Measurements from ENCODE around the gene ZNF219. TPM values are rescaled to one million over a fixed set of nuclear protein-coding genes. Genes with fewer than 3 reads are reported as not detected.
A peak's percentile ranks its signal among the peaks of the same experiment; 100 is the strongest.

The ZNF219 gene
- polyA plus RNA-seq, 2 donors, result 39.9 to 42.2 TPM

GRCh38 chr14:21070610-21071224, 27.7 kb downstream of the ZNF219 start:
- no peaks in the 10 kb centered on the region for H3K9me3 ChIP-seq (ENCODE audit: control insufficient read depth in 2 of 2, insufficient read depth in 1 of 2, low read depth in 1 of 2, low read length in 1 of 2)
- 1% methylated on average over 23 of the region's 23 CpGs for WGBS, 2 donors
- peak overlapping the region; percentile 52 to 60 for H3K4me3 ChIP-seq (ENCODE audit: low read depth in 1 of 2, low read length in 2 of 2)
- H3K27ac ChIP-seq (ENCODE audit: low read depth in 2 of 2, low read length in 1 of 2), result peak overlapping the region; percentile 73 to 78
- no peaks in the 10 kb centered on the region for H3K36me3 ChIP-seq (ENCODE audit: control insufficient read depth in 2 of 2, insufficient read depth in 2 of 2, low read length in 1 of 2)
- peaks cover 0 to 3% of the 10 kb centered on the region in 2 donors for H3K27me3 ChIP-seq (ENCODE audit: control insufficient read depth in 1 of 2, insufficient read depth in 2 of 2, low read length in 2 of 2)
- peaks cover 0 to 6% of the 10 kb centered on the region in 2 donors for H3K4me1 ChIP-seq (ENCODE audit: control insufficient read depth in 2 of 2, insufficient read depth in 2 of 2, low read length in 1 of 2)

- H3K27ac ChIP-seq (ENCODE audit: low read depth in 2 of 2, low read length in 1 of 2), result peak within 1 kb of the TSS; percentile 73 to 78
- H3K36me3 ChIP-seq (ENCODE audit: control insufficient read depth in 2 of 2, insufficient read depth in 2 of 2, low read length in 1 of 2), result no peaks in the 10 kb centered on the region
- WGBS, 2 donors, result 0 to 1% methylated on average over 35 to 63 of the region's 63 CpGs
- peak within 1 kb of the TSS; percentile 52 to 60 for H3K4me3 ChIP-seq (ENCODE audit: low read depth in 1 of 2, low read length in 2 of 2)
- H3K27me3 ChIP-seq (ENCODE audit: control insufficient read depth in 1 of 2, insufficient read depth in 2 of 2, low read length in 2 of 2), result peaks cover 0 to 3% of the 10 kb centered on the region in 2 donors
- peaks cover 0 to 6% of the 10 kb centered on the region in 2 donors for H3K4me1 ChIP-seq (ENCODE audit: control insufficient read depth in 2 of 2, insufficient read depth in 2 of 2, low read length in 1 of 2)
- no peaks in the 10 kb centered on the region for H3K9me3 ChIP-seq (ENCODE audit: control insufficient read depth in 2 of 2, insufficient read depth in 1 of 2, low read depth in 1 of 2, low read length in 1 of 2)
Observed at GRCh38 chr14:21070083-21070609, 28.3 kb downstream of the ZNF219 start, which contains the start of gene ARHGEF40. TSS of gene ARHGEF40 (plus strand) at chr14:21070304. CDS start at chr14:21070397, 93 bp downstream.

- Histone ChIP-seq H3K27ac (ENCODE audit: low read depth in 2 of 2, low read length in 1 of 2) (peak overlapping the region; percentile 40 to 73), H3K4me3 (ENCODE audit: low read depth in 1 of 2, low read length in 2 of 2) (peak overlapping the region; percentile 49 to 52), H3K4me1 (ENCODE audit: control insufficient read depth in 2 of 2, insufficient read depth in 2 of 2, low read length in 1 of 2) (peaks cover 0 to 6% of the 10 kb centered on the region in 2 donors), H3K27me3 (ENCODE audit: control insufficient read depth in 1 of 2, insufficient read depth in 2 of 2, low read length in 2 of 2) (peaks cover 0 to 3% of the 10 kb centered on the region in 2 donors), H3K9me3 (ENCODE audit: control insufficient read depth in 2 of 2, insufficient read depth in 1 of 2, low read depth in 1 of 2, low read length in 1 of 2) (no peaks in the 10 kb centered on the region), H3K36me3 (ENCODE audit: control insufficient read depth in 2 of 2, insufficient read depth in 2 of 2, low read length in 1 of 2) (no peaks in the 10 kb centered on the region)
- WGBS, 2 donors, result 2 to 3% methylated on average over 39 to 40 of the region's 40 CpGs
Observed at GRCh38 chr14:21069388-21070082, 28.9 kb downstream of the ZNF219 start.

GRCh38 chr14:21068521-21069387, 29.7 kb downstream of the ZNF219 start:
- WGBS, 2 donors, result 4 to 5% methylated on average over 45 of the region's 45 CpGs
- Histone ChIP-seq H3K27me3 (ENCODE audit: control insufficient read depth in 1 of 2, insufficient read depth in 2 of 2, low read length in 2 of 2) (peaks cover 0 to 3% of the 10 kb centered on the region in 2 donors), H3K4me3 (ENCODE audit: low read depth in 1 of 2, low read length in 2 of 2) (peak overlapping the region in 1 of 2 donors; percentile 52), H3K36me3 (ENCODE audit: control insufficient read depth in 2 of 2, insufficient read depth in 2 of 2, low read length in 1 of 2) (no peaks in the 10 kb centered on the region), H3K4me1 (ENCODE audit: control insufficient read depth in 2 of 2, insufficient read depth in 2 of 2, low read length in 1 of 2) (peaks cover 0 to 6% of the 10 kb centered on the region in 2 donors), H3K9me3 (ENCODE audit: control insufficient read depth in 2 of 2, insufficient read depth in 1 of 2, low read depth in 1 of 2, low read length in 1 of 2) (no peaks in the 10 kb centered on the region), H3K27ac (ENCODE audit: low read depth in 2 of 2, low read length in 1 of 2) (peak overlapping the region in 1 of 2 donors; percentile 73)

- Histone ChIP-seq H3K4me1 (ENCODE audit: control insufficient read depth in 2 of 2, insufficient read depth in 2 of 2, low read length in 1 of 2) (peaks cover 0 to 6% of the 10 kb centered on the region in 2 donors), H3K9me3 (ENCODE audit: control insufficient read depth in 2 of 2, insufficient read depth in 1 of 2, low read depth in 1 of 2, low read length in 1 of 2) (no peaks in the 10 kb centered on the region), H3K4me3 (ENCODE audit: low read depth in 1 of 2, low read length in 2 of 2) (no peak overlapping the region), H3K27me3 (ENCODE audit: control insufficient read depth in 1 of 2, insufficient read depth in 2 of 2, low read length in 2 of 2) (peaks cover 0 to 3% of the 10 kb centered on the region in 2 donors), H3K36me3 (ENCODE audit: control insufficient read depth in 2 of 2, insufficient read depth in 2 of 2, low read length in 1 of 2) (no peaks in the 10 kb centered on the region), H3K27ac (ENCODE audit: low read depth in 2 of 2, low read length in 1 of 2) (no peak overlapping the region)
- 70 to 72% methylated on average over 7 of the region's 7 CpGs for WGBS, 2 donors
Observed at GRCh38 chr14:21066882-21067502, 31.5 kb downstream of the ZNF219 start.

- no peaks in the 10 kb centered on the region for H3K36me3 ChIP-seq (ENCODE audit: control insufficient read depth in 2 of 2, insufficient read depth in 2 of 2, low read length in 1 of 2)
- H3K4me1 ChIP-seq (ENCODE audit: control insufficient read depth in 2 of 2, insufficient read depth in 2 of 2, low read length in 1 of 2), result no peaks in the 10 kb centered on the region
- H3K27ac ChIP-seq (ENCODE audit: low read depth in 2 of 2, low read length in 1 of 2), result no peak overlapping the region
- WGBS, 2 donors, result 49 to 53% methylated on average over 3 of the region's 3 CpGs
- H3K4me3 ChIP-seq (ENCODE audit: low read depth in 1 of 2, low read length in 2 of 2), result no peak overlapping the region
- H3K9me3 ChIP-seq (ENCODE audit: control insufficient read depth in 2 of 2, insufficient read depth in 1 of 2, low read depth in 1 of 2, low read length in 1 of 2), result no peaks in the 10 kb centered on the region
- H3K27me3 ChIP-seq (ENCODE audit: control insufficient read depth in 1 of 2, insufficient read depth in 2 of 2, low read length in 2 of 2), result no peaks in the 10 kb centered on the region
Observed at GRCh38 chr14:21063479-21063878, 35.0 kb downstream of the ZNF219 start.

GRCh38 chr14:21061347-21061668, 37.1 kb downstream of the ZNF219 start:
- 80 to 88% methylated on average over 3 of the region's 3 CpGs for WGBS, 2 donors
- H3K4me3 ChIP-seq (ENCODE audit: low read depth in 1 of 2, low read length in 2 of 2), result no peak overlapping the region
- no peaks in the 10 kb centered on the region for H3K36me3 ChIP-seq (ENCODE audit: control insufficient read depth in 2 of 2, insufficient read depth in 2 of 2, low read length in 1 of 2)
- H3K4me1 ChIP-seq (ENCODE audit: control insufficient read depth in 2 of 2, insufficient read depth in 2 of 2, low read length in 1 of 2), result no peaks in the 10 kb centered on the region
- no peak overlapping the region for H3K27ac ChIP-seq (ENCODE audit: low read depth in 2 of 2, low read length in 1 of 2)
- no peaks in the 10 kb centered on the region for H3K27me3 ChIP-seq (ENCODE audit: control insufficient read depth in 1 of 2, insufficient read depth in 2 of 2, low read length in 2 of 2)
- H3K9me3 ChIP-seq (ENCODE audit: control insufficient read depth in 2 of 2, insufficient read depth in 1 of 2, low read depth in 1 of 2, low read length in 1 of 2), result no peaks in the 10 kb centered on the region

GRCh38 chr14:21060614-21061346, 37.7 kb downstream of the ZNF219 start:
- 58 to 74% methylated on average over 13 of the region's 13 CpGs for WGBS, 2 donors
- H3K4me1 ChIP-seq (ENCODE audit: control insufficient read depth in 2 of 2, insufficient read depth in 2 of 2, low read length in 1 of 2), result no peaks in the 10 kb centered on the region
- H3K27me3 ChIP-seq (ENCODE audit: control insufficient read depth in 1 of 2, insufficient read depth in 2 of 2, low read length in 2 of 2), result no peaks in the 10 kb centered on the region
- no peak overlapping the region for H3K27ac ChIP-seq (ENCODE audit: low read depth in 2 of 2, low read length in 1 of 2)
- no peaks in the 10 kb centered on the region for H3K9me3 ChIP-seq (ENCODE audit: control insufficient read depth in 2 of 2, insufficient read depth in 1 of 2, low read depth in 1 of 2, low read length in 1 of 2)
- H3K36me3 ChIP-seq (ENCODE audit: control insufficient read depth in 2 of 2, insufficient read depth in 2 of 2, low read length in 1 of 2), result no peaks in the 10 kb centered on the region
- no peak overlapping the region for H3K4me3 ChIP-seq (ENCODE audit: low read depth in 1 of 2, low read length in 2 of 2)
